IgD-negative memory B cell (primary cell): ENCODE results near the gene LAMP5. TPM values are rescaled to one million over a fixed set of nuclear protein-coding genes. Genes with fewer than 3 reads are reported as not detected.
A peak's percentile ranks its signal among the peaks of the same experiment; 100 is the strongest.

Source experiments
- H3K27ac Mint-ChIP-seq, 3 donors: one replicate each; pipeline ENCODE4 v1.8.0; 2020 to 2022; ENCODE audit warnings: mild to moderate bottlenecking in 3 of 3, mixed read lengths in 3 of 3, moderate library complexity in 1 of 3
- H3K27me3 Mint-ChIP-seq: one replicate; pipeline ENCODE4 v1.8.0; 2021; ENCODE audit warnings: mixed read lengths
- H3K36me3 Mint-ChIP-seq: one replicate; pipeline ENCODE4 v1.8.0; 2020; ENCODE audit warnings: mild to moderate bottlenecking, mixed read lengths
- H3K4me1 Mint-ChIP-seq, 3 donors: one replicate each; pipeline ENCODE4 v1.8.0; 2020 to 2022; ENCODE audit warnings: mixed read lengths in 3 of 3, mild to moderate bottlenecking in 1 of 3
- H3K4me3 Mint-ChIP-seq, 4 donors: one replicate each; pipeline ENCODE4 v1.8.0; 2020 to 2022; ENCODE audit warnings: mild to moderate bottlenecking in 4 of 4, mixed read lengths in 4 of 4, moderate library complexity in 3 of 4
- H3K9me3 Mint-ChIP-seq, 3 donors: one replicate each; pipeline ENCODE4 v1.8.0; 2020 to 2021; ENCODE audit warnings: mixed read lengths in 3 of 3, mild to moderate bottlenecking in 1 of 3
- polyA plus RNA-seq: library from polyadenylated mRNA; unstranded; fragments of 300-500 nt; fragmentation: Illumina TruSeq; gene quantifications from one replicate; pipeline ENCODE4 v1.2.3, GENCODE V29; 2021

Gene LAMP5, protein sequence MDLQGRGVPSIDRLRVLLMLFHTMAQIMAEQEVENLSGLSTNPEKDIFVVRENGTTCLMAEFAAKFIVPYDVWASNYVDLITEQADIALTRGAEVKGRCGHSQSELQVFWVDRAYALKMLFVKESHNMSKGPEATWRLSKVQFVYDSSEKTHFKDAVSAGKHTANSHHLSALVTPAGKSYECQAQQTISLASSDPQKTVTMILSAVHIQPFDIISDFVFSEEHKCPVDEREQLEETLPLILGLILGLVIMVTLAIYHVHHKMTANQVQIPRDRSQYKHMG
- polyA plus RNA-seq = 1.9 TPM

- Mint-ChIP-seq H3K27ac (no peak within 1 kb of the TSS), H3K4me3 (peak within 1 kb of the TSS in 1 of 4 donors; percentile 61), H3K36me3 (no peaks in the 10 kb centered on the region), H3K9me3 (peaks cover 0 to 2% (median 0%) of the 10 kb centered on the region in 3 donors), H3K4me1 (peaks cover 0 to 6% (median 2%) of the 10 kb centered on the region in 3 donors), H3K27me3 (peaks cover 48% of the 10 kb centered on the region)
These were observed at the start of gene LAMP5 for GRCh38 chr20:9514461-9515213. Gene LAMP5, plus strand, starts transcription at chr20:9514590. Its CDS starts 263 bp downstream, at chr20:9514853.

DNA sequence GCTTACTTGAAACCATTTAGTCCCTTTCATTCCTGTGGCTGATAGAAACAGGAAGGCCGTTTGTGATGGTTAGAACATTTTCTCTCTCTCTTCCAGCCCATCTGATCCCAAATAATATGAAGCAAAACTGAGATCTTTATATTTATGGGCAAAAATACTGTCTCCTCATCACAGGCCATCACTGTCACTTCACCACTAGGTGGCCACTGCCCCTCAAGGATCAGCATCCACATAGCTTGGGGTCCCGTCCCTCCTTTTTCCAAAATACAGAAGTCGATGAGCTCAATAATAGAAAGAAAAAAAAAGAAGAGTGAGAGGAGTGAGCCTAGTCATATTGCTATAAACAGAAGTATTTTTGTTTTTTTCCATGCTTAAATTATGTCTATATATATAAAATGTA, 46.4 kb upstream of the LAMP5 start:
- H3K36me3 Mint-ChIP-seq = no peaks in the 10 kb centered on the region
- no peak overlapping the region for H3K4me3 Mint-ChIP-seq
- H3K27me3 Mint-ChIP-seq = no peaks in the 10 kb centered on the region
- H3K9me3 Mint-ChIP-seq = peaks cover 0 to 6% (median 0%) of the 10 kb centered on the region in 3 donors
- H3K27ac Mint-ChIP-seq = no peak overlapping the region
- no peaks in the 10 kb centered on the region for H3K4me1 Mint-ChIP-seq

DNA sequence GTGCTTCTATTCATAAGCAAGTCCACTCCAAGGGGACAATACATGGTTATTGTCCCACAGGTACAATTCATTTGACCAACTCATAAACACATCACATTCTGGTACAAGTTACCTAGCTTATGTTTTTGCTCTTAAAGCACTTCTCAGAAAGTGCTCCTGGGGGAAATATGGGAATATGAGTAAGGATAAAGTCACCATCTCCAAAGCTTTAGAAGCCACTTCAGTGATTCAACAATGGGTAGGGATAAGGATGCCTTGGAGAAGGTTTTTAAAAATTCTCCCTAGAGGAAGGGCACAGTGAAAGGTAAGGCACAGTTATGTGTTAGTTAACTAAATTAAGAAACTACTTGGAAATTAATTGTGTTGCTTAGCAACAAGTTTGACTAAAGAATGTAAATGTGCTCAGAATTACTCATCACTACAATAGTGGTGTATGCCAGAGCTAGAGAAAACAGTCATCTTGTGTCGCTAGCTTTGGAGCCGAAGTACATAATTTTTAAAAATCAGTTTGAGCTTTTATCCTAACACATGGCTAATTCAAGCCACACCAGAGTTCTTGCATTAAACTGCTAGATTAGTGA, 39.5 kb upstream of the LAMP5 start:
- Mint-ChIP-seq H3K4me1 (no peaks in the 10 kb centered on the region), H3K36me3 (no peaks in the 10 kb centered on the region), H3K9me3 (no peaks in the 10 kb centered on the region), H3K27me3 (no peaks in the 10 kb centered on the region), H3K27ac (no peak overlapping the region), H3K4me3 (no peak overlapping the region)

- Mint-ChIP-seq H3K4me3 (no peak overlapping the region), H3K27ac (no peak overlapping the region), H3K36me3 (no peaks in the 10 kb centered on the region), H3K9me3 (no peaks in the 10 kb centered on the region), H3K4me1 (no peaks in the 10 kb centered on the region), H3K27me3 (no peaks in the 10 kb centered on the region)
These were observed 38.9 kb upstream of the LAMP5 start for GRCh38 chr20:9475456-9475855.

GRCh38 chr20:9476174-9476573, 38.2 kb upstream of the LAMP5 start:
- no peaks in the 10 kb centered on the region for H3K36me3 Mint-ChIP-seq
- H3K27ac Mint-ChIP-seq = no peak overlapping the region
- no peaks in the 10 kb centered on the region for H3K27me3 Mint-ChIP-seq
- no peaks in the 10 kb centered on the region for H3K4me1 Mint-ChIP-seq
- H3K9me3 Mint-ChIP-seq = peaks cover 0 to 4% (median 2%) of the 10 kb centered on the region in 3 donors
- no peak overlapping the region for H3K4me3 Mint-ChIP-seq

DNA sequence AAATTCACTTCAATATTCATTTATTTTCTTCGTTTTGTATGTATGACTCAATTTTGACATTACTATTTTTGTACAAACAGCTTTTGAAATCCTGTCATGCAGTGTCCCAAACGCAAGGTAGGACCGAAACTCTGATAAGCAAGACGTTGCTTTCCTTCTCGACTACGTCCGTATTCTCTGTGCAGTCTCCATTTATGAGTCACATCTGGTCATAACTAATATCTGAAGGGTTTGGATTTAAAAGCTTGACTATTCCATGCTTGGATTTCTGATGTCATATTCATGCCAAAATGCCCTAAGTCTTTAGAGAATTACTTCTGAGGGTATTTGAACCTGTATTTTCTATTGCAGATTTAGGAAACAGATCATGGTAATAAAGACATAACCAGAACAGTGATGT, 37.8 kb upstream of the LAMP5 start:
- no peaks in the 10 kb centered on the region for H3K4me1 Mint-ChIP-seq
- H3K27ac Mint-ChIP-seq = no peak overlapping the region
- H3K4me3 Mint-ChIP-seq = no peak overlapping the region
- H3K27me3 Mint-ChIP-seq = no peaks in the 10 kb centered on the region
- H3K36me3 Mint-ChIP-seq = no peaks in the 10 kb centered on the region
- H3K9me3 Mint-ChIP-seq = peaks cover 0 to 4% (median 2%) of the 10 kb centered on the region in 3 donors

DNA sequence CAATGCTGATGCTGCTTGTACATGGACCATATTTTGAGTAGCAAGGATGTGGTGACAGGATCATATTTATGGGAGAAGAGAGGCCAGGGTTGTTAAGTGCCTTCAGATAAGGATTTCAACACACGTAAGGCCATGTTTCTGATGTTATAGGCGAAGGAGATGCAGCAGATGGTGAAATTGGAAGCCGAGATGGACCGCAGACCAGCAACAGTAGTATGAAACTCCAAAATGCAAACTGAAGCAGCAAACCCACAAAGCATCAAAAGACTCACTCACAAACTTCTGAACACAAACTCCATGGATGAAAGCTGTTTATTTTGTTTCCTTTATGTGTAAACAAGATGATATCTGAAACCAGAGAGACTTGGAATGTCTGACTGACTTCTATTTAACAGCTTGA, 35.6 kb upstream of the LAMP5 start:
- Mint-ChIP-seq H3K4me3 (no peak overlapping the region), H3K27me3 (no peaks in the 10 kb centered on the region), H3K9me3 (peaks cover 0 to 5% (median 4%) of the 10 kb centered on the region in 3 donors), H3K27ac (no peak overlapping the region), H3K4me1 (peaks cover 4 to 8% (median 6%) of the 10 kb centered on the region in 3 donors), H3K36me3 (no peaks in the 10 kb centered on the region)

DNA sequence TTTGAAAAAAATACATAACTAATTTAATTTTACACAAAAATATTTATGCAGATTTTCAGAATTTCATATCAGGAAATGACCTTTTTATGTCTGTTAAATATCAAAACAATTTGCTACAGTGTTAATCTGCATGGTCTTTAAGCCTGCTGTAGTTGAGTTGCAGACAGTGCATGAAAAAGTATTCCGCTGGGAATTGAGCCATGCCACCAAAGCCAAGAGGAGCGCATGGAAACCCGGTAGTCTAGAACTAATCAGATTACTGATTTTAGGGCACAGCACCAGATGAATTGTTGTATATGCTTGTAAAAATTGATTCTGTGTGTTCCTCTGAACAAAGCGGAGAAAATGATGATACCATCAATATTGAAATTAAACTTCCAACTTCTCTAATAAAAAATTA, 34.3 kb upstream of the LAMP5 start:
- Mint-ChIP-seq H3K27ac (no peak overlapping the region), H3K4me3 (no peak overlapping the region), H3K27me3 (peaks cover 2% of the 10 kb centered on the region), H3K4me1 (peaks cover 4 to 8% (median 6%) of the 10 kb centered on the region in 3 donors), H3K9me3 (peaks cover 0 to 5% (median 4%) of the 10 kb centered on the region in 3 donors), H3K36me3 (no peaks in the 10 kb centered on the region)

- Mint-ChIP-seq H3K27me3 (peaks cover 2% of the 10 kb centered on the region), H3K4me3 (peak overlapping the region in 2 of 4 donors; percentile 35 to 41), H3K36me3 (no peaks in the 10 kb centered on the region), H3K9me3 (peaks cover 0 to 5% (median 4%) of the 10 kb centered on the region in 3 donors), H3K4me1 (peaks cover 4 to 8% (median 6%) of the 10 kb centered on the region in 3 donors), H3K27ac (no peak overlapping the region)
These were observed 32.2 kb upstream of the LAMP5 start for GRCh38 chr20:9482180-9482579.

- Mint-ChIP-seq H3K9me3 (peaks cover 0 to 5% (median 4%) of the 10 kb centered on the region in 3 donors), H3K27me3 (peaks cover 2% of the 10 kb centered on the region), H3K27ac (no peak overlapping the region), H3K4me1 (peaks cover 4 to 8% (median 6%) of the 10 kb centered on the region in 3 donors), H3K4me3 (no peak overlapping the region), H3K36me3 (no peaks in the 10 kb centered on the region)
These were observed 31.3 kb upstream of the LAMP5 start for GRCh38 chr20:9483131-9483530.

DNA sequence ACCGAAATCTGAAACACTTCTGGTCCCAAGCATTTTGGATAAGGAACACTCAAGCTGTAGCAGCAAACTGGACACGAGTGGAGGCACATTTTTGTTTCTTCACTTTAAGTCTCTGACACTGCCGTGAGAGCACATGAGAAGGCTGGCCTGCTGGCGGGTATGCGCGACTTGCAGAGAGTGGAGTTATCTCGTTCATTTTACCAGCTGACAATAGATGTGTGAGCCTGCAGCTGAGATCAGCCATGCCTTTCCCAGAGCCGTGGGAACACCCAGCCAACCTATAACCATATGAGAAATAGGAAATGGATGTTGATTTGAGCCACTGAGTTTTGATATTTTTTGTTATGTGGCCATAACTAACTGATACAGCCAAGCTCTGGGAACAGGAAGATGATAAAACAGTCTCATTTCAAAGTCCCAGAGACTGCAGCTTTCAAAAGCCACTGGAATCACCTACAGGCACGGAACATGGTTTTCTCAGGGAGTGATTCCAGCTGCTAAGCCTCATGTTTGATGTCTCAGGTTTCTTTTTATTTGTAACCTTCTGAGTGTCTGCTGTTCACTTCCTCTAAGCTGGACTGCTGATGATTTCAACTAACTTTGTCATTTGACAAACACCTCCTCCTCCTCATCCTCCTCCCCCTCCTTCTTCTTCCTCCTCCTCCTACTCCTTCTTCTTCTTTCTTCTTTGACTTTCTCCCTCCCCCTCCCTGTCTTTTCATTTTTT, 28.6 kb upstream of the LAMP5 start:
- no peak overlapping the region for H3K4me3 Mint-ChIP-seq
- H3K36me3 Mint-ChIP-seq = no peaks in the 10 kb centered on the region
- H3K4me1 Mint-ChIP-seq = peaks cover 4 to 8% (median 6%) of the 10 kb centered on the region in 3 donors
- peaks cover 0 to 8% (median 2%) of the 10 kb centered on the region in 3 donors for H3K9me3 Mint-ChIP-seq
- peaks cover 4% of the 10 kb centered on the region for H3K27me3 Mint-ChIP-seq
- no peak overlapping the region for H3K27ac Mint-ChIP-seq

DNA sequence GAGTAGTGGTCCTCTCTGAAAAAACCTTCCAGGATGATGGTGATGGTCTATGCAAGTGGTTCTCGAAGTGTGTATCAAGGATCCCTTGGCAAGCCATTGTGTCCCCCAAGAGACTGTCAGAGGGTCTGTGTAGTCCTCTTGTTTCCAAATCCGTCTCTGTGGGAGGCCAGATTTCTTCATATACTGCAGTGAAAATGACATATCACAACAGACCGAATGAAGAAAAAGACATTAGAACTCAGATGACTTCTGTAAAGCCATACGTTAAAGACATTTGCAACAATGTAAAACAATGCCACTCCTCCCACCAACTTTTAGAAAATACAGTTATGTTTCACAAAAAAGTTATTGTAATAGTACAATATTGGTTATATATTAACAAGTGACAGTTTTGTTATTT, 27.2 kb upstream of the LAMP5 start:
- Mint-ChIP-seq H3K36me3 (no peaks in the 10 kb centered on the region), H3K27ac (no peak overlapping the region), H3K4me1 (peaks cover 4 to 8% (median 6%) of the 10 kb centered on the region in 3 donors), H3K4me3 (no peak overlapping the region), H3K9me3 (peaks cover 0 to 6% (median 0%) of the 10 kb centered on the region in 3 donors), H3K27me3 (peaks cover 4% of the 10 kb centered on the region)

GRCh38 chr20:9488063-9488462, 26.3 kb upstream of the LAMP5 start:
- H3K36me3 Mint-ChIP-seq = no peaks in the 10 kb centered on the region
- no peaks in the 10 kb centered on the region for H3K4me1 Mint-ChIP-seq
- peaks cover 0 to 4% (median 0%) of the 10 kb centered on the region in 3 donors for H3K9me3 Mint-ChIP-seq
- peaks cover 4% of the 10 kb centered on the region for H3K27me3 Mint-ChIP-seq
- no peak overlapping the region for H3K27ac Mint-ChIP-seq
- no peak overlapping the region for H3K4me3 Mint-ChIP-seq

DNA sequence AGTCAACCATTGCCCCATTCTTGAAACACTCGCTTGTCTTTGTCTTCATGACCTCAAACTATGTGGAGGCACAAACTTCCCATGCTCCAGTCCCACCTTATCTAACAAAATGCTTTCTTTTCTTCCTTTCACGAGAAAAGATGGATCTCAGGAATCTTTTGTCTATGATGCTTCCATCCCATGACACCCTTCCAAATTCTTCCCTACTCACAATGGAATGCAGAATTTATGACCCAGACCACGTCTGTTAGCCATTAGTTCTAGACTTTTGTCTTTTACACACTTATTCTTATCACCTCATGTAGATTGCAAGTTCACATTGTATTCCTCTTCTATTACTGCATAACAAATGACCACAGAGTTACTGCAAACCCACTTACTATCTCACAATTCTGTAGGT, 24.2 kb upstream of the LAMP5 start:
- H3K4me3 Mint-ChIP-seq = no peak overlapping the region

DNA sequence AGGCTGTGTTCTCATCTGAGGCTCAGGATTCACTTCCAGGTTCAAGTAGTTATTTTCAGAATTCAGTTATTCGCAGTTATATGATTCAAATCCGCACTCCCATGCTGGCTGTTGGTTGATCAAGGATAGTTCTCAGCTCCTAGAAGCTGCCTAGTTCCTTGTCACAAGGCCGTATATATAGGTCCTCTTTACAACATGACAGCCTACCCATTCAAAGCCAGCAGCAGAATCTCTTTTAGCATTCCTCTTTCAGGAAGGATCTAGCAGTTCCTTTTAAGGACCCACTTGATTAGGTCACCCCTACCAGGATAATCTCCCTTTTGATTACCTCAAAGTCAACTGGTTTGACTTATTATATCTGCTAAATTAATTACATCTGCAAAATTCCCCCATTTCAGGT, 23.8 kb upstream of the LAMP5 start:
- Mint-ChIP-seq H3K27ac (no peak overlapping the region), H3K27me3 (peaks cover 2% of the 10 kb centered on the region), H3K36me3 (no peaks in the 10 kb centered on the region), H3K4me1 (no peaks in the 10 kb centered on the region), H3K4me3 (no peak overlapping the region), H3K9me3 (peaks cover 0 to 5% (median 0%) of the 10 kb centered on the region in 3 donors)

More for the DNA sequence above, 24.2 kb upstream of the LAMP5 start:
- Mint-ChIP-seq H3K27me3 (peaks cover 2% of the 10 kb centered on the region), H3K9me3 (peaks cover 0 to 4% (median 0%) of the 10 kb centered on the region in 3 donors), H3K4me1 (no peaks in the 10 kb centered on the region), H3K36me3 (no peaks in the 10 kb centered on the region), H3K27ac (no peak overlapping the region)
